Measurements from ENCODE around the gene FILIP1.

DNA sequence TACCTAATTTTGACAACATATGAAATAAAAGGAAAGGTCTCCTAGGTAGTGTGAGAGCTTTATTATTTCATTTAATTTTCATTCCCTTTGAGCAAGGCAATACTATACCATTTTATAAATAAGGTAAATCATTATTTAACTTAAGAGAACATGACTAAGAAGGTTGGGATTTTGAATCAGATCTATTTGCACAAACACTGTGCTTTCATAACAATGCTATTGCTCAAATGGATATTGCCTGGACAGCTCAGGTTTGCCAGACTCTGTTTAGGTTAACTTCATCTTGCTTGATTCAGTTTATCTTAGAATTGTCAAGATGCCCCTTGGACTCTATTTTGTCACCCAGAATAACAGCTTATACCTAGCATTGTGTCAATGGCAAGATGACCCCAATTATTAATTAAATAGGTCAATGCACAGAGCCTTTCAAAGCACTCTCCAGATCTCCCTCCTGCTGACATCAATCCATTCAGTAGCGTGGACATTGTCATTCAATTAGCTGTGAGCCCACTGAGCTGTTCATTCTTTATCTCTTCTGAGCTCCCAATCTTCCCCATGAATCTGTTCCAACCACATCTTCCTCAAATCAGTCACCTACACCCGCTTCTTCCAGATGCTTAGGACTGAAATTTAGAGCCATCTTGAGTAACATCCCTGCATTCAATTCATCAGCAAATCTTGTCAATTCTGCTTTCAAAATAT, 166.9 kb downstream of the FILIP1 start:
- TF ChIP-seq, protein P1, sequence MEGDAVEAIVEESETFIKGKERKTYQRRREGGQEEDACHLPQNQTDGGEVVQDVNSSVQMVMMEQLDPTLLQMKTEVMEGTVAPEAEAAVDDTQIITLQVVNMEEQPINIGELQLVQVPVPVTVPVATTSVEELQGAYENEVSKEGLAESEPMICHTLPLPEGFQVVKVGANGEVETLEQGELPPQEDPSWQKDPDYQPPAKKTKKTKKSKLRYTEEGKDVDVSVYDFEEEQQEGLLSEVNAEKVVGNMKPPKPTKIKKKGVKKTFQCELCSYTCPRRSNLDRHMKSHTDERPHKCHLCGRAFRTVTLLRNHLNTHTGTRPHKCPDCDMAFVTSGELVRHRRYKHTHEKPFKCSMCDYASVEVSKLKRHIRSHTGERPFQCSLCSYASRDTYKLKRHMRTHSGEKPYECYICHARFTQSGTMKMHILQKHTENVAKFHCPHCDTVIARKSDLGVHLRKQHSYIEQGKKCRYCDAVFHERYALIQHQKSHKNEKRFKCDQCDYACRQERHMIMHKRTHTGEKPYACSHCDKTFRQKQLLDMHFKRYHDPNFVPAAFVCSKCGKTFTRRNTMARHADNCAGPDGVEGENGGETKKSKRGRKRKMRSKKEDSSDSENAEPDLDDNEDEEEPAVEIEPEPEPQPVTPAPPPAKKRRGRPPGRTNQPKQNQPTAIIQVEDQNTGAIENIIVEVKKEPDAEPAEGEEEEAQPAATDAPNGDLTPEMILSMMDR (IDR thresholded peaks at IDR 0.05; ENCODE audit: insufficient read depth, low read length), result no peak
- TF ChIP-seq POLR2AphosphoS5 (IDR thresholded peaks at IDR 0.05; ENCODE audit: low read depth), result no peak

Measured in HL-60 (cell line).